ENCODE results near the gene TAF8. TPM values are rescaled to one million over a fixed set of nuclear protein-coding genes. Genes with fewer than 3 reads are reported as not detected.
A peak's percentile ranks its signal among the peaks of the same experiment; 100 is the strongest.

Gene TAF8
- total RNA-seq, 2 experiments from 2014 or later: 52.3 to 53.1 TPM

- ATAC-seq (peak; percentile 84), DNase-seq (peak; percentile 61)
- intact Hi-C loops (cut with DNase I, micrococcal nuclease): loop anchor here in 1 of 2 experiments (2.0 kb wide), 1 partner anchor 30 kb away; no protein-coding TSS in a partner anchor
- Mint-ChIP-seq H3K9me3 (ENCODE audit: low read depth) (no peaks in the 10 kb centered on the region), H3K27ac (no peak overlapping the region), H3K27me3 (peaks cover 20% of the 10 kb centered on the region), H3K4me3 (no peak overlapping the region), H3K36me3 (ENCODE audit: low read depth) (no peaks in the 10 kb centered on the region), H3K4me1 (peaks cover 12% of the 10 kb centered on the region)
- ChIA-PET CTCF (interaction anchor here (0.6 to 1.5 kb wide), 13 partner anchors 13 to 289 kb away, joined by 3 to 4 read pairs (median 3); partner anchors contain the start of gene MRPS10), POLR2A (interaction anchor here (0.6 to 0.7 kb wide), 2 partner anchors 87 to 206 kb away, joined by 3 read pairs; no protein-coding TSS in a partner anchor)
Measured at GRCh38 chr6:42136508-42137193, 86.3 kb downstream of the TAF8 start.

Other genes with a start within 250 kb of the TAF8 start
- gene USP49, start 155.1 kb upstream of the TAF8 start, total RNA-seq: 1 to 10 TPM; 5.6 to 7.3 TPM
- 10 to 100 TPM; 19.4 to 21.6 TPM for gene MED20, start 129.4 kb upstream of the TAF8 start, total RNA-seq
- 10 to 100 TPM; 51.6 to 56.0 TPM for gene BYSL, start 129.0 kb upstream of the TAF8 start, total RNA-seq
- 100 to 1,000 TPM; 625 to 806 TPM for gene CCND3, start 108.7 kb upstream of the TAF8 start, total RNA-seq
- under 1 TPM; 0.14 TPM for gene C6orf132, start 92.1 kb downstream of the TAF8 start, total RNA-seq
- not detected for gene GUCA1A, start 122.8 kb downstream of the TAF8 start, total RNA-seq
- 1 to 10 TPM; 1.0 to 1.5 TPM for gene GUCA1B, start 144.4 kb downstream of the TAF8 start, total RNA-seq
- gene MRPS10, start 167.3 kb downstream of the TAF8 start, total RNA-seq: 10 to 100 TPM; 35.2 to 36.2 TPM

Measured in activated CD4-positive, alpha-beta T cell treated with anti-CD3 and anti-CD28 coated beads for 36 hours (primary cell).